Stimulated activated naive CD4-positive, alpha-beta T cell (primary cell): Measurements from ENCODE around the gene OLFML2B.

Experiments used
- DNase-seq, 6 experiments: peaks; one replicate each; lab custom pipeline; 2025; lab: John Stamatoyannopoulos, UW

OLFML2B gene

DNA sequence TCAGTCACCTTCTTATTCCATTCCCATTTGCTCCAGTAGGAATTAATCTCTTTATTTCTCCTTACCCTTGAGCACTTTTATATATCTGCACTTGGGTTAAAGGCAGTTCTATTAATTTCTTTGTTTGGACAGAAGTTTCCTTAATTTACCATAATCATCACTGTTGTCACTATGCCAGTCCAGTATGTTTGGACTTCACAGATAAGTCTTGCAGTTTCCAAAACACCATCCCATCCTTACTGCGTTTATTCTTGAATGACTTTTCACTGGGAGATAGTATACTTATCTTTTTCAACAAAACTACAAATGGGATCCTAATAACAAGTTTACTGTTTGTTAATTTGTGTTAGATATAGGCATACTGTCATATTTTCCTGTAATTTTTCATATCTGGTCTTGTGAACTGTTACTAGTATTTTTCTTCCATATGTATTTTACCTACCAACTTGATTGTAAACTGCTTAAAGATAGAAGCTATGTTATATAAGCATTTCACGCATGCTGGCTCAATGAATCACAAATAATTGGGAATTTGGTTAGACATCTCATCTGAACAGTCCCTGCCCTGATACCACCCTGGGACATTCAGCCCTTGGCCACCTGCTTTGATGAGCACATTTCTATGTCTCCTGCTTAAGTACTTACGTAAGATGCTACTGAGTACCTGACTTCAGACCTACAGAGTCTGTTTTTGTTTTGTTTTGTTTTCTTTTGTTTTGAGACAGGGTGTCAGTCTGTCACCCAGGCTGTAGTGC, 78.2 kb downstream of the OLFML2B start:
- no peak for DNase-seq

DNA sequence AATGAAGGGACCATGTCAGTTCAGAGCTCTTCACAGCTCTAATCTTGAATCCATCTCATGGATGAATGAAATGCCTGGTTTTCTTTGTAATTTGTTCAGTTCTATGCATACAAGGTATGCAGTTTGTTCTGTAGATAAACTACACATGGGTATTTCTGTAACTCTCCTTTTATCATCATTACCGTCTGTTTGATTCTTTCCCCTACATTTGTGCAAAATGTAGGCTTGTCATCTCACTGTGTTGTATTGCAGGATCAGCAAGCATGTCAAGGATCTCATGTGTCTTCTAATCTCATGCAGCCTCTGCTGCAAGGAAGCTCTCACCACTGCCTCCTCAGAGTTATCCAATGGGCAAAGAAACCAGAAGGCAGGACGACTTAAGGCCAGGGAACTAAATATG, 79.3 kb downstream of the OLFML2B start:
- no peak for DNase-seq

DNA sequence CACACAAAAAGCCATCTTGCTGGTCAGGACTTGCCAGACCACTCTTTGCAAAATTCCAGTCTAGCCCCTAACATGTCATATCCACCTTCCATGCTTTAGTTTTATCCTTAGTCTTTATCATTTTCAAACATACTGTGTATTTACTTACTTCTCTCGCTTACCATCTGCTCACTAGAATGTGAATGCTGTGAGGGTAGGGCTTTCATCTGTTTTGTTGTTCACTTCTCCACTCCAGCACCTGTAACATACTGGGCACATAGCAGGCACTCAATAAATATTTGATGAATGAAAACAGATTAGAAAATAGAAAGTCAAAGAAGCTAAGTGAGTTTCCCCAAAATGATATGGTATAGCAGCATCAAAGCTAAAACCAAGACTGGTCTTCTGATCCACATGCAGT, 79.9 kb downstream of the OLFML2B start:
- no peak for DNase-seq

DNA sequence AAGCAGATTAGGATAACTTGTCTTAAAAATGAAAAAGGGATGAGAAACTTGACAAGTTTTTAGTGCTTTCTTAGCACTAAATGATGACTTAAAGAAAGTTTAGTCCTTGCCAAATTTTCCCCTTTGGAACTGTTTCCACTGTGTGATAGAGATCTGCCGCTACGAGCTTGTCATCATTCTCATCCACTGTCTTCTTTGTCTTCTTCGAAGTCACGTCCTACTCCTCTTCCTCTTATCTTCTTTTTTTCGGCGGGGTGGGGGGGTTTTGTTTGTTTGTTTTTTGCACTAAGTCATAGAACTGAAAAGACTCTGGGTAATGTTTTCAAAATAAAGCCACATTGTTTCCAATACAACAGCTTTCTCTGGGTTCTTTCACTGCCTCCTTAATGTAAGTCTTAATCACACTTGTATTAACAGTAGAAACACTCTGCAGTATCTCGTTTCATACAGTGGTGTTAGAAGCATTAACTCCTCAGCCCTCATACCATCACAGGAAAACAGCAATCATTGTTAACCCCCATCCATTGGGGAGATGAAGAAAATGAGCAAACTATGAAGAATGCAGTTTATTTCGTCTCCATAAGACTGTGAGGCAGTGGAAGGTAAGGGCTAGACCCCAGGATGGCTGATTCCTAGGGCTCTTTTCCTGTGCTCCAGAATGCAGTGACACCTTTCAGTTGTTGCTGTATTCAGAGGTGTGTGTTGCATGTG, 81.8 kb downstream of the OLFML2B start:
- no peak for DNase-seq

DNA sequence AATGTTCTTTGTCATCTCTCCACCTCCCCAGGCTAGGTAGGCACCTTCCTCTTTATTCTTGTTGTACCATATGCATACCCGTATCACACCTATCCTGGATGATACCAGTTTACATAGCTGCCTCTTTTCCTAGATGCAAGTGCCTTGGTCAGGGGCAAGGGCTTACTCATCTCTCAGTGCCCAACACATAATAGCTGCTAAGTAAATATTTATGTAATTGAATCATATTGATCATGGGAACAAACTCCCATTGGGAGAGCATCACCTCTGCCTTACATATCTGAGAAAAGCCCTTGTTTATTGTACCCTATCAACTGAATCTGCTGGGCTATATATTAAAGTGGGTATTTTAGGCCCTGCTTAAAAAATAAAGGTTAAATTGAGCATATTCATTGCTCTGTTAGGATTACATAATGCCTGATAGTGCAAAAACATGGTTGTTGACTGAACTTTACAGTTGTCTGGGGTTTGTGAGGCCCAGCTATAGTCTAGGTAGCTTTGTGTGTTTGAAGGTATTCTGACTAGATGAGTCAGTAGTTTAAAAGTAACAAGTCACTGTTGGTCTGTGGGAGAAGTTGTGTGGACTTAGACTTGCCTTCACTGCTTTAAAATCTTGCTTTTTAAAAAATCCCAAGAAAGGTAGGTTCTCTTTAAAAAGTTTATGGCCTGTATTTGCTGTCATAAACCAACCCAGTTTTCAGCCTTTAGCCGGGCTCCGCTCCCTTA, 82.6 kb downstream of the OLFML2B start:
- no peak for DNase-seq

DNA sequence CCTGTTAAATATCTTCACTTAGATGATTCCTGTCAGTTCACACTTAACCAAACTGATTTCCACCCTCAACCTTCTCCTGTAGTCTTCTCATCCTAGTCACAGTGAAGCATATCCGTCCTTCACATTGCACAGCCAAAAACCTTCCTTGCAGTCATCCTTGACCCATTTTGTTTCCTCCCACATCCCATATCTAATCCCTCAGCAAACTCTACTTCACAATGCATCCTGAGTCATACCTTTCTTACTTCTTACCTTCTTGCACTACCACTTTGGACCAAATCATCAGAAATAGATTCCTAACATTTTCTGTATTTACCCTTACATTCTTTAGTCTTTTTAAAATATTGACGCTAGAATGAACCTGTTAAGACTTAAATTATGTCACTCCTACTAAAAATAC, 86.9 kb downstream of the OLFML2B start:
- no peak for DNase-seq

DNA sequence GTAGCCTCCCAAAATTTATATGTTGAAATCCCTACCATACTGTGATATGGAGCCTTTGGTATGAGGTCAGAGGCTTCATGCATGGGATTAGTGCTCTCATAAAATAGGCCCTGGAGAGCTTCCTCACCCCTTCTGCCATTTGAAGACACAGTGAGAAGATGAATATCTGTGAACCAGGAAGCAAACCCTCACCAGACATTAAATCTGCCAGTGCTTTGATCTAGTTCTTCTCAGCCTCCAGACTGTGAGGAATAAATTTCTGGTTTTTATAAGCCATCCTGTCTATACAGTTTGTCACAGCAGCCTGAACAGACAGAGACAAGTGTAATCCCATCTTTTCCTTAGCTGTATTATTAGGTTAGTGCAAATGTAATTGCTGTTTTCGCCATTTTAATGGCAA, 88.4 kb downstream of the OLFML2B start:
- DNase-seq: peak in 2 of 6 experiments; percentile 7 to 11

DNA sequence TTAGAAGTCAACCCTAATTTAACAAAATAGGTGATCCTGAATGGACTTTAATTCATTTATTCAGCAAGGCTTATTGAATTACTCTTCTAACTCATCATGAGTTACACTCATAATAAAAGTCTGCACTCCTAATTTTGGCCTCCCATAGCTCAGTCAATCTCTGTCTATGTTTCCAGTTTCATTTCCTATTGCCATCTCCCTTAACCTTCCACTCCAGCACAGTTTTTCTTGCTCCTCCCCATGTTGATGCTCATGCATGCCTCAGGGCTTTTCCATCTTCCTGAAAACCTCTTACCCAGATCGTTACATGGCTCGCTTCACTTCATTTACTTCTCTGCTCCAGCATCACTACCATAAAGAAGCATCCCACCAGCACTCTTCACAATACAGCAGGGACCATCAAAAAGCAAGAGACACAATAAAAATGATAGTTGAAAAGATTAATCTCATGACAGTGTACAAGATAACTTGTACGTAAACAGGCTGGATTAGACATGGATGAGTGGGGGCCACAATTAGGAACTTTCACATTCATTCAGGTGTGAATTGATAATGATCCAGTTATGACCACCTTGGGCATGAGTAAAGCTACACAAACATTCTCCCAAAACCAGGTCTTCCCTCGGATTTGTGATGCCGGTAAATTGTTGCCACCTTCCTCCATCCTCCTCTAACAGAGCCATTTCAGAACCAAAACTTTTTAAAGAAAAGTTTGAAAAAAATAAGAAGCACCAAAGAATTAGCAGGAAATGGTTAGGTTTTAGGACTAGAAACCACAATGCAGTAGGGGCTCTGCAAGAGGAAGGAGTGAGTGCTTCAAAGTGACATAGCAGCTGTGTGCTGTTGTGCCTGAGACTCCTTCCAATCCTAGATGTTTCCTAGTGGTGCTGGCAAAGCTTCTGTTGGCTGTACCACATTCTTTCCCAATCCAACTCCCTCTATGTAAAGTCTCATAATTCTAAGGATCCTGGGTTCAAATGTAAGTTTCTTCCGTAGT, 89.8 kb downstream of the OLFML2B start:
- peak in 3 of 6 experiments; percentile 58 to 66 (median 65) for DNase-seq
